Body of pancreas (tissue), 4 donors: Measurements from ENCODE around the gene CCNY. TPM values are rescaled to one million over a fixed set of nuclear protein-coding genes. Genes with fewer than 3 reads are reported as not detected.

Experiments used
- ATAC-seq: fragments of 150-250 bp; one replicate; pipeline ENCODE4 v1.9.1; 2016
- DNase-seq, 4 donors: peaks; one replicate each; pipeline ENCODE4 v3.0.0-alpha.2; 2019
- H3K27ac ChIP-seq, 4 donors: fragments of 200-600 bp; sonication (generic); 1 replicate in 3 of 4; 2 replicates in 1 of 4; pipeline versions ENCODE4 v1.5.1 to v1.6.1; 2016 to 2019; ENCODE audit warnings: mild to moderate bottlenecking in 1 of 4, mixed read lengths in 1 of 4, moderate library complexity in 1 of 4
- H3K27me3 ChIP-seq, 2 donors: fragments of 200-600 bp; sonication (generic); one replicate each; pipeline ENCODE4 v1.6.0; 2016; ENCODE audit warnings: mild to moderate bottlenecking in 1 of 2
- H3K36me3 ChIP-seq, 2 donors: fragments of 200-600 bp; sonication (generic); replicated peaks in 1 of 2; 2 replicates each; pipeline ENCODE4 v1.5.1; 2016; ENCODE audit warnings: low read depth in 2 of 2; ENCODE audit not compliant: insufficient read depth in 1 of 2
- H3K4me1 ChIP-seq: fragments of 200-600 bp; sonication (generic); one replicate; pipeline ENCODE4 v1.6.0; 2016
- H3K4me3 ChIP-seq, 2 donors: fragments of 200-600 bp; sonication (generic); 1 replicate in 1 of 2; 2 replicates in 1 of 2; pipeline ENCODE4 v1.5.1; 2016 to 2019
- H3K9me3 ChIP-seq, 3 donors: fragments of 200-600 bp; sonication (generic); 1 replicate in 2 of 3; 2 replicates in 1 of 3; pipeline ENCODE4 v1.5.1; 2016
- POLR2A ChIP-seq, 3 donors: fragments of 450-650 bp; IDR thresholded peaks; one replicate each; pipeline ENCODE4 v1.6.1; 2016; ENCODE audit warnings: antibody characterized with exemption in 3 of 3, mild to moderate bottlenecking in 2 of 3
- WGBS, 2 donors: methylation state at CpG; one replicate each; pipeline ENCODE4 v1.1.5; 2017; 5-methylcytosine and 5-hydroxymethylcytosine counted together
- intact Hi-C: fragments of 100-400 bp; cut with DNase I; formaldehyde crosslinking; loops from one replicate; pipeline ENCODE4 v1.15.1; 2023
- total RNA-seq, 2 donors: library from RNA; depleted of rRNA; stranded (reverse); fragments of >200 nt; gene quantifications; one replicate each; pipeline ENCODE4 v1.1.0, GENCODE V29; 2016
- TF ChIP-seq, protein P1 (sequence below), 7 experiments: fragments of 450-650 bp in 4 of 7; fragments of 200-600 bp in 3 of 7; sonication (generic) in 3 of 7; IDR thresholded peaks; one replicate each; pipeline ENCODE4 v1.5.1; 2016 to 2019; ENCODE audit warnings: antibody characterized with exemption in 7 of 7

Gene CCNY
- total RNA-seq, 2 donors from 2014 or later = 9.6 to 18.9 TPM

DNA sequence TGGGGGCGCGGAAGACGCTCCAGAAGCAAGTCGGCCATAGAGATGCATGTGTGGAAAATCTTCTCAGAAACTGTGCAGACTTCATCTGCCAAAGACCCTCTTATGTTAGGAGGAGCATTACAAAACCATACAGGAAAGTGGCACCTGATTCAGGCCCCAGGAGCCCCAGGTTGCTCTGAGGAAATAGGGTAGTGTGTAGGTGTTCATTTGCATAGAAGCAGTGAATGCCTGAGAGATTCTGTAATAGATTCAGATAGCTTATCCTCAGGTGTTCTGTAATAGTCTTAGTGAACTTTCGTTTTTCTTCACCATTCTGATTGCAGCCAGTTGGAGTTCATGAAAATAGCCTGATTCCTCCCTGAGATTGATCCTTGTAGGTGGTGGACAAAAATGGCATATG, 162.4 kb downstream of the CCNY start:
- H3K36me3 ChIP-seq = no peaks in the 10 kb centered on the region
- no peaks in the 10 kb centered on the region for H3K9me3 ChIP-seq
- intact Hi-C loops = no loop called here
- H3K4me1 ChIP-seq = peaks cover 7% of the 10 kb centered on the region
- no peak overlapping the region for H3K27ac ChIP-seq
- WGBS, 2 donors = 82 to 90% methylated on average over 5 of the region's 5 CpGs
- ATAC-seq = no peak
- no peak for DNase-seq
- TF ChIP-seq, protein P1, sequence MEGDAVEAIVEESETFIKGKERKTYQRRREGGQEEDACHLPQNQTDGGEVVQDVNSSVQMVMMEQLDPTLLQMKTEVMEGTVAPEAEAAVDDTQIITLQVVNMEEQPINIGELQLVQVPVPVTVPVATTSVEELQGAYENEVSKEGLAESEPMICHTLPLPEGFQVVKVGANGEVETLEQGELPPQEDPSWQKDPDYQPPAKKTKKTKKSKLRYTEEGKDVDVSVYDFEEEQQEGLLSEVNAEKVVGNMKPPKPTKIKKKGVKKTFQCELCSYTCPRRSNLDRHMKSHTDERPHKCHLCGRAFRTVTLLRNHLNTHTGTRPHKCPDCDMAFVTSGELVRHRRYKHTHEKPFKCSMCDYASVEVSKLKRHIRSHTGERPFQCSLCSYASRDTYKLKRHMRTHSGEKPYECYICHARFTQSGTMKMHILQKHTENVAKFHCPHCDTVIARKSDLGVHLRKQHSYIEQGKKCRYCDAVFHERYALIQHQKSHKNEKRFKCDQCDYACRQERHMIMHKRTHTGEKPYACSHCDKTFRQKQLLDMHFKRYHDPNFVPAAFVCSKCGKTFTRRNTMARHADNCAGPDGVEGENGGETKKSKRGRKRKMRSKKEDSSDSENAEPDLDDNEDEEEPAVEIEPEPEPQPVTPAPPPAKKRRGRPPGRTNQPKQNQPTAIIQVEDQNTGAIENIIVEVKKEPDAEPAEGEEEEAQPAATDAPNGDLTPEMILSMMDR (IDR thresholded peaks at IDR 0.05) = no peak
- no peak for TF ChIP-seq POLR2A (IDR thresholded peaks at IDR 0.05)
- H3K4me3 ChIP-seq = no peak overlapping the region
- no peaks in the 10 kb centered on the region for H3K27me3 ChIP-seq

DNA sequence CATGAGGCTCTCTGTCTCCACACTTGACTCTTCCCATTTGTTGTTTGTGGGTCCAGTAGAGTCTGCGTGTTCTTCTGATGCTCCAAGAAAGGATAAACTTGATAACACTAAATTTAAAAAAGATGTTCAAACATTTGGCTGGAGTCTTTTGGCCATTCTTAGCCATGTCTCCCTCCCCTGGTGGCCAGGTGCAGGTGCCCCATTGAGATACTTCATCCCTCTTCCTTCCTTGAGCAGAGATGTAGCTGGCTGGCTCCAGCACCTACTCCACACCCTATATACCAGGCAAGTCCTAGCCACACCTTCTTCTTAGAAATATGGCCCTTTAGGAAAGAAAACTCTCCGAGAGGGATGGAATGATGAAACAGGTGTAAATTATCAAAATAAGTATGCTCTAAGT, 165.6 kb downstream of the CCNY start:
- no peaks in the 10 kb centered on the region for H3K27me3 ChIP-seq

DNA sequence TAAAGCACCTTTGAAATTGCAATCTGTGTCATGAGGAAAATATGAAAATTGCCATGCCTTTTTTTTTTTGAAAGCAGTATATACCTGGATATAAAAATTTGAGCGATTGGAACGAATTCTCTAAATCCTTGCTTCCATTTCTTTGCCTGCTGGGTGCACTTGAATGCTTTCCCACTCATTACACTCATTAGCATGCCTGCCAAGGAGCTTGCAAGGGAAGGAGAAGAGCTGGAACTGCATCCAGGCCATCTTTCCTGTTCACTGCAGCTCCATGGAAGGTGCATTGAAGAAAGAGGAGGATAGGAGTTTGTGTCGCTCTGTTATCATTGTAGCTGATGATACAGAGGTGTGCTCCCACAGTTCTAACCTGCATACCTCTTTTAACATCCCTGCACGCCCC, 166.4 kb downstream of the CCNY start:
- H3K4me1 ChIP-seq = peaks cover 11% of the 10 kb centered on the region
- no peak for TF ChIP-seq POLR2A (IDR thresholded peaks at IDR 0.05)
- TF ChIP-seq, protein P1 (IDR thresholded peaks at IDR 0.05) = no peak
- no peak for ATAC-seq
- no peak overlapping the region for H3K27ac ChIP-seq
- H3K27me3 ChIP-seq = no peaks in the 10 kb centered on the region
- H3K4me3 ChIP-seq = no peak overlapping the region
- no peaks in the 10 kb centered on the region for H3K9me3 ChIP-seq
- H3K36me3 ChIP-seq = no peaks in the 10 kb centered on the region
- DNase-seq = no peak
- intact Hi-C loops = no loop called here
- WGBS, 2 donors = 95 to 96% methylated on average over 4 of the region's 4 CpGs

More for the DNA sequence above, 165.6 kb downstream of the CCNY start:
- H3K4me1 ChIP-seq = peaks cover 11% of the 10 kb centered on the region
- no peaks in the 10 kb centered on the region for H3K9me3 ChIP-seq
- TF ChIP-seq, protein P1 (IDR thresholded peaks at IDR 0.05) = no peak
- no peak for TF ChIP-seq POLR2A (IDR thresholded peaks at IDR 0.05)
- ATAC-seq = no peak
- H3K4me3 ChIP-seq = no peak overlapping the region
- DNase-seq = no peak
- no peaks in the 10 kb centered on the region for H3K36me3 ChIP-seq
- no peak overlapping the region for H3K27ac ChIP-seq
- intact Hi-C loops = no loop called here
- WGBS, 2 donors = 100% methylated on average over 2 of the region's 2 CpGs

DNA sequence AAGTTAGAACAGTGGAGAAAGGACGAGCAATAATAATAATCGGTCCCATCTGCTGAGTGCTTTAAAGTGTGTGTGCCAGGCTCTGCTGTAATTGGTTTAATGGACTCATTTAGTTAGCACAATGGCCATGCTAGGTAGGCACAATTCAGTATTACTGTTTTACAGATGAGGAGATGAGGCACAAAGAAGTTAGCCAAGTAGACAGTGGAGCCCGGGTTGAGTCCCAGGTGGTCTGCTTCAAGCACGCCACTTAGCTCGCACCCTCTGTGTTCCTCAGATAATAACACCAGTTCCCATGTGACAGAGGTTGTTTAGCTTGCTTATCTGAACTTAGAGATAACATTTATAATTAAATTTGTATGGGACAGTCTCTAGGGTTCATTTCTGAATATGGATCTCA, 167.3 kb downstream of the CCNY start:
- 54 to 64% methylated on average over 5 of the region's 5 CpGs for WGBS, 2 donors
- no peaks in the 10 kb centered on the region for H3K27me3 ChIP-seq
- DNase-seq (no peak), ATAC-seq (no peak)
- TF ChIP-seq POLR2A (IDR thresholded peaks at IDR 0.05) = no peak
- TF ChIP-seq, protein P1 (IDR thresholded peaks at IDR 0.05) = no peak
- H3K9me3 ChIP-seq = no peaks in the 10 kb centered on the region
- H3K4me1 ChIP-seq = peaks cover 11% of the 10 kb centered on the region
- H3K36me3 ChIP-seq = no peaks in the 10 kb centered on the region
- H3K27ac ChIP-seq = no peak overlapping the region
- no peak overlapping the region for H3K4me3 ChIP-seq
- intact Hi-C loops = no loop called here

DNA sequence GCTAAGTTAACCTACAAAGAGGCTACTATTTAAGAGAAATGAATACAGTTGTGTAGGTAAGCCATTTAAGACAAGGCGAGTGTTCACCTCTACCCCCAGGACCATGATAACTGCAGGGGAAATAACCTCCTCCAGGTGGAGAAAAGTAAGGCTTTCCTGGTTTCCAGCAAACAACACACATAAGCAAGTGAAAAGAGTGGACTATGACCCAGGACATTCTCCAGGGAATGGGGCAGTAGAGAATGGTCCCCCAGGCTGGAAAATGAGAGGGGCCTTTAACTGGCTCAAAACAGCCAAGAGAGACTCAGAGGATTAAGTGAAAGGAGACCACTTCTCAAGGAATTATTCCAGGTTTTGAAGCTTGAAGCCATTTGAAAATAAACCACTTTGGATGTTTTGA, 167.8 kb downstream of the CCNY start:
- Histone ChIP-seq H3K27me3 (no peaks in the 10 kb centered on the region), H3K9me3 (no peaks in the 10 kb centered on the region), H3K4me1 (peaks cover 11% of the 10 kb centered on the region), H3K27ac (no peak overlapping the region), H3K36me3 (no peaks in the 10 kb centered on the region), H3K4me3 (no peak overlapping the region)
- intact Hi-C loops = no loop called here
- TF ChIP-seq POLR2A (IDR thresholded peaks at IDR 0.05) = no peak
- TF ChIP-seq, protein P1 (IDR thresholded peaks at IDR 0.05) = no peak
- WGBS, 2 donors = 92 to 100% methylated on average over 1 of the region's 1 CpG
- DNase-seq = no peak
- ATAC-seq = no peak
